ENCODE measurements around the gene RHBDD2.
"Not testable (repeated sequence)": the region's sequence is repeated elsewhere in the genome, so short reads cannot be mapped to it uniquely, and the experiment has no call there.

The RHBDD2 gene

GRCh38 chr7:75888464-75889222 is 9.8 kb downstream of the RHBDD2 start:
- Histone ChIP-seq H3K79me2 (ENCODE audit: low read length) (no peaks in the 10 kb centered on the region; the same call in 1 of the 2 replicates), H3K9ac (ENCODE audit: low read length) (no peak overlapping the region), H3K27me3 (replicated peaks; ENCODE audit: insufficient read depth, low read length) (no peaks in the 10 kb centered on the region), H3K9me3 (replicated peaks; ENCODE audit: insufficient read depth, low read length) (no peaks in the 10 kb centered on the region), H3K4me2 (ENCODE audit: low read depth, low read length) (no peak overlapping the region), H3K4me1 (ENCODE audit: low read length) (no peaks in the 10 kb centered on the region), H2AFZ (ENCODE audit: low read length) (no peak overlapping the region), H3K4me3 (ENCODE audit: low read length) (no peak overlapping the region), H3F3A (ENCODE audit: insufficient read depth, low read length) (no peaks in the 10 kb centered on the region), H4K20me1 (ENCODE audit: insufficient read depth, low read length) (no peaks in the 10 kb centered on the region), H3K36me3 (replicated peaks; ENCODE audit: insufficient read depth, low read length) (no peaks in the 10 kb centered on the region), H3K27ac (ENCODE audit: low read length) (no peak overlapping the region), H3K9me2 (replicated peaks; ENCODE audit: insufficient read depth, low read length) (no peaks in the 10 kb centered on the region)
- no peak for TF ChIP-seq CTCF (IDR thresholded peaks at IDR 0.05; ENCODE audit: low read length)
- TF ChIP-seq EZH2 (optimal IDR thresholded peaks at IDR 0.05; ENCODE audit: low read depth, low read length), result no peak
- no peak for TF ChIP-seq EZH2phosphoT487 (IDR thresholded peaks at IDR 0.05; ENCODE audit: low read length)
- no peak for DNase-seq

DNA sequence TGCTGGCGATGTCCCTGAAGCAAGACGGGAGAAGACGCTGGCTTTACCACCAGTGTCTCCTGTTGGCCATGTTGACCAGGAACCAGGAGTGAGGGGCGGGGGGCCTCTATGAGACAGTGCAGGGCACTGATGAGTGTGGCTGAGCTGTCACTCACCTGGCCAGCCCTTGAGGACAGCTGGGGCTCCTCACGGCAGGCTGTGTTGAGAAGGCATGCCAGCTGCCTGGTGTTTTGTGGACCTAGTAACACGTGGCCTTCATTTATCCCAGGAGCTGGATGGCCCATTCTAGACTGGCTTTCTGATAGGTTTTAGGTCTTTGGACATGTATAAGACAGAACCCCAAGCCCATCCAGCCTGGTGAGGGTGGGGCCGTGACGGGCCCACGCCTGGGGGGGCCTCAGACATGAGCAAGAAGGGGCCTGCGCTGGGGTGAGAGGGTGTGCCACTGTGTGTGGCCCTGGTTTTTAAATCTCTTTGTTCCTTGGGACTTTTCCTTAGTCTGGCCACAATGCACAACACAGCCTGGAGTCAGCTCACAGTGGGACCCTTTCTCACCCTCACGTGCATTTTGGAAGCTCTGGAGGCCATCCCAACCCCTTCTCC is 10.5 kb downstream of the RHBDD2 start:
- Histone ChIP-seq H4K20me1 (ENCODE audit: insufficient read depth, low read length) (no peaks in the 10 kb centered on the region), H3K4me1 (ENCODE audit: low read length) (no peaks in the 10 kb centered on the region), H3K9me3 (replicated peaks; ENCODE audit: insufficient read depth, low read length) (no peaks in the 10 kb centered on the region), H3K9ac (ENCODE audit: low read length) (no peak overlapping the region), H3K4me3 (ENCODE audit: low read length) (no peak overlapping the region), H3K27ac (ENCODE audit: low read length) (no peak overlapping the region), H3K36me3 (replicated peaks; ENCODE audit: insufficient read depth, low read length) (no peaks in the 10 kb centered on the region), H3K79me2 (ENCODE audit: low read length) (no peaks in the 10 kb centered on the region; the same call in 1 of the 2 replicates), H2AFZ (ENCODE audit: low read length) (no peak overlapping the region), H3K27me3 (replicated peaks; ENCODE audit: insufficient read depth, low read length) (no peaks in the 10 kb centered on the region), H3F3A (ENCODE audit: insufficient read depth, low read length) (no peaks in the 10 kb centered on the region), H3K9me2 (replicated peaks; ENCODE audit: insufficient read depth, low read length) (no peaks in the 10 kb centered on the region), H3K4me2 (ENCODE audit: low read depth, low read length) (no peak overlapping the region)
- DNase-seq, result no peak
- TF ChIP-seq EZH2 (optimal IDR thresholded peaks at IDR 0.05; ENCODE audit: low read depth, low read length), result no peak
- TF ChIP-seq CTCF (IDR thresholded peaks at IDR 0.05; ENCODE audit: low read length), result no peak
- no peak for TF ChIP-seq EZH2phosphoT487 (IDR thresholded peaks at IDR 0.05; ENCODE audit: low read length)

- Histone ChIP-seq H3K9ac (ENCODE audit: low read length) (no peak overlapping the region), H3K79me2 (ENCODE audit: low read length) (no peaks in the 10 kb centered on the region; the same call in 1 of the 2 replicates), H3K27me3 (replicated peaks; ENCODE audit: insufficient read depth, low read length) (no peaks in the 10 kb centered on the region), H4K20me1 (ENCODE audit: insufficient read depth, low read length) (no peaks in the 10 kb centered on the region), H3K4me3 (ENCODE audit: low read length) (no peak overlapping the region), H3K4me2 (ENCODE audit: low read depth, low read length) (no peak overlapping the region), H3K36me3 (replicated peaks; ENCODE audit: insufficient read depth, low read length) (no peaks in the 10 kb centered on the region), H3K4me1 (ENCODE audit: low read length) (no peaks in the 10 kb centered on the region), H3F3A (ENCODE audit: insufficient read depth, low read length) (no peaks in the 10 kb centered on the region), H3K9me2 (replicated peaks; ENCODE audit: insufficient read depth, low read length) (no peaks in the 10 kb centered on the region), H3K27ac (ENCODE audit: low read length) (no peak overlapping the region), H3K9me3 (replicated peaks; ENCODE audit: insufficient read depth, low read length) (no peaks in the 10 kb centered on the region), H2AFZ (ENCODE audit: low read length) (no peak overlapping the region)
- TF ChIP-seq EZH2phosphoT487 (IDR thresholded peaks at IDR 0.05; ENCODE audit: low read length), result no peak
- no peak for TF ChIP-seq EZH2 (optimal IDR thresholded peaks at IDR 0.05; ENCODE audit: low read depth, low read length)
- no peak for TF ChIP-seq CTCF (IDR thresholded peaks at IDR 0.05; ENCODE audit: low read length)
- DNase-seq, result no peak
Measured at GRCh38 chr7:75889826-75890225, 11.0 kb downstream of the RHBDD2 start.

GRCh38 chr7:75891237-75891636 is 12.4 kb downstream of the RHBDD2 start:
- not testable (repeated sequence) for H3K4me2 ChIP-seq (ENCODE audit: low read depth, low read length); H3F3A ChIP-seq (ENCODE audit: insufficient read depth, low read length); H3K79me2 ChIP-seq (ENCODE audit: low read length); H4K20me1 ChIP-seq (ENCODE audit: insufficient read depth, low read length); H3K9ac ChIP-seq (ENCODE audit: low read length); H3K9me3 ChIP-seq (replicated peaks; ENCODE audit: insufficient read depth, low read length); H3K9me2 ChIP-seq (replicated peaks; ENCODE audit: insufficient read depth, low read length); H3K27me3 ChIP-seq (replicated peaks; ENCODE audit: insufficient read depth, low read length); H3K27ac ChIP-seq (ENCODE audit: low read length); DNase-seq; H3K36me3 ChIP-seq (replicated peaks; ENCODE audit: insufficient read depth, low read length); H3K4me3 ChIP-seq (ENCODE audit: low read length); H3K4me1 ChIP-seq (ENCODE audit: low read length); H2AFZ ChIP-seq (ENCODE audit: low read length)

All from MM.1S (cell line).